ENCODE results near the gene ACACA.

ACACA gene

GRCh38 chr17:37300683-37301082 lies 106.0 kb downstream of the ACACA start:
- no peak overlapping the region for H3K27ac ChIP-seq

GRCh38 chr17:37299257-37299980 lies 107.2 kb downstream of the ACACA start:
- peak overlapping the region; percentile 68; the same call in 1 of the 2 replicates for H3K27ac ChIP-seq
- no peak; the same call in 1 of the 2 replicates for TF ChIP-seq CTCF (conservative IDR thresholded peaks at IDR 0.05)
- TF ChIP-seq ZFX (IDR thresholded peaks at IDR 0.05): no peak

More at GRCh38 chr17:37300683-37301082, 106.0 kb downstream of the ACACA start:
- TF ChIP-seq ZFX (IDR thresholded peaks at IDR 0.05) (no peak), CTCF (conservative IDR thresholded peaks at IDR 0.05) (no peak)

- TF ChIP-seq CTCF (conservative IDR thresholded peaks at IDR 0.05): no peak
- TF ChIP-seq ZFX (IDR thresholded peaks at IDR 0.05): no peak
Observed at GRCh38 chr17:37295888-37296287, 110.7 kb downstream of the ACACA start.

GRCh38 chr17:37294888-37295287 lies 111.7 kb downstream of the ACACA start:
- peak overlapping the region; percentile 55 for H3K27ac ChIP-seq
- TF ChIP-seq CTCF (conservative IDR thresholded peaks at IDR 0.05): no peak
- no peak for TF ChIP-seq ZFX (IDR thresholded peaks at IDR 0.05)

More at GRCh38 chr17:37295888-37296287, 110.7 kb downstream of the ACACA start:
- peak overlapping the region; percentile 55 for H3K27ac ChIP-seq

GRCh38 chr17:37293770-37294169 lies 112.9 kb downstream of the ACACA start:
- peak overlapping the region; percentile 67 for H3K27ac ChIP-seq
- TF ChIP-seq CTCF (conservative IDR thresholded peaks at IDR 0.05) (no peak), ZFX (IDR thresholded peaks at IDR 0.05) (no peak)

- H3K27ac ChIP-seq: peak overlapping the region; percentile 69
Observed at GRCh38 chr17:37292429-37293139, 114.1 kb downstream of the ACACA start.

More at GRCh38 chr17:37292429-37293139, 114.1 kb downstream of the ACACA start:
- TF ChIP-seq CTCF (conservative IDR thresholded peaks at IDR 0.05) (no peak), ZFX (IDR thresholded peaks at IDR 0.05) (no peak)

Data from C4-2B (cell line).